HUES64 (cell line): ENCODE data around the gene MPPE1.
A peak's percentile ranks its signal among the peaks of the same experiment; 100 is the strongest.

Experiments used
- H3K27ac ChIP-seq: 2 replicates; pipeline ENCODE4 v1.7.0; 2013; ENCODE audit warnings: low read depth, low read length, inconsistent platforms
- H3K27me3 ChIP-seq: 2 replicates; pipeline ENCODE4 v1.6.1; 2013; ENCODE audit warnings: mild to moderate bottlenecking, low read length; ENCODE audit not compliant: insufficient read depth
- H3K36me3 ChIP-seq: 2 replicates; pipeline ENCODE4 v1.6.1; 2013; ENCODE audit warnings: mild to moderate bottlenecking, low read length; ENCODE audit not compliant: insufficient read depth
- H3K4me1 ChIP-seq: 2 replicates; pipeline ENCODE4 v1.6.1; 2013; ENCODE audit warnings: mild to moderate bottlenecking, low read length, moderate library complexity; ENCODE audit not compliant: insufficient read depth
- H3K4me3 ChIP-seq: 2 replicates; pipeline ENCODE4 v1.5.1; 2013; ENCODE audit warnings: mild to moderate bottlenecking, low read length, moderate library complexity
- H3K9ac ChIP-seq: 2 replicates; pipeline ENCODE4 v1.6.1; 2013; ENCODE audit warnings: mild to moderate bottlenecking, low read depth, low read length
- H3K9me3 ChIP-seq: 2 replicates; pipeline ENCODE4 v1.6.1; 2013; ENCODE audit warnings: low read depth, low read length; ENCODE audit not compliant: insufficient read depth
- WGBS: fragments of 150-250, 120-280 bp; methylation state at CpG from one replicate; pipeline ENCODE4 v1.1.7; 2013; ENCODE audit warnings: missing lambda C conversion rate; 5-methylcytosine and 5-hydroxymethylcytosine counted together

MPPE1 gene

GRCh38 chr18:11880586-11881304 is 27.4 kb downstream of the MPPE1 start:
- no peak overlapping the region for H3K4me3 ChIP-seq
- H3K27ac ChIP-seq: no peak overlapping the region
- H3K9me3 ChIP-seq: no peaks in the 10 kb centered on the region
- no peak overlapping the region for H3K9ac ChIP-seq
- peaks cover 27% of the 10 kb centered on the region for H3K36me3 ChIP-seq
- H3K4me1 ChIP-seq: no peaks in the 10 kb centered on the region; the same call in 1 of the 2 replicates
- no peaks in the 10 kb centered on the region for H3K27me3 ChIP-seq
- 93% methylated on average over 30 of the region's 30 CpGs for WGBS

GRCh38 chr18:11877497-11878135 is 30.5 kb downstream of the MPPE1 start:
- Histone ChIP-seq H3K4me1 (no peaks in the 10 kb centered on the region; the same call in 1 of the 2 replicates), H3K9me3 (no peaks in the 10 kb centered on the region), H3K36me3 (peaks cover 20% of the 10 kb centered on the region; the same call in 1 of the 2 replicates), H3K27ac (no peak overlapping the region), H3K9ac (0 out of 2 replicates have a peak overlapping the region, but pooled peaks have one; percentile 2), H3K27me3 (no peaks in the 10 kb centered on the region), H3K4me3 (no peak overlapping the region)
- WGBS: 94% methylated on average over 10 of the region's 10 CpGs

- no peaks in the 10 kb centered on the region; the same call in 1 of the 2 replicates for H3K4me1 ChIP-seq
- H3K4me3 ChIP-seq: no peak overlapping the region
- peaks cover 15% of the 10 kb centered on the region; the same call in 1 of the 2 replicates for H3K36me3 ChIP-seq
- H3K9me3 ChIP-seq: no peaks in the 10 kb centered on the region
- 95% methylated on average over 8 of the region's 8 CpGs for WGBS
- H3K27ac ChIP-seq: no peak overlapping the region
- H3K27me3 ChIP-seq: no peaks in the 10 kb centered on the region
- H3K9ac ChIP-seq: no peak overlapping the region
Observed at GRCh38 chr18:11874676-11875075, 33.4 kb downstream of the MPPE1 start.

GRCh38 chr18:11873670-11874340 is 34.3 kb downstream of the MPPE1 start:
- Histone ChIP-seq H3K9me3 (no peaks in the 10 kb centered on the region), H3K27ac (no peak overlapping the region), H3K4me3 (no peak overlapping the region), H3K4me1 (no peaks in the 10 kb centered on the region; the same call in 1 of the 2 replicates), H3K27me3 (no peaks in the 10 kb centered on the region), H3K36me3 (peaks cover 18% of the 10 kb centered on the region; the same call in 1 of the 2 replicates), H3K9ac (no peak overlapping the region)
- 90% methylated on average over 15 of the region's 15 CpGs for WGBS

GRCh38 chr18:11872479-11873136 is 35.5 kb downstream of the MPPE1 start:
- Histone ChIP-seq H3K4me3 (no peak overlapping the region), H3K4me1 (no peaks in the 10 kb centered on the region; the same call in 1 of the 2 replicates), H3K27ac (no peak overlapping the region), H3K36me3 (peaks cover 18% of the 10 kb centered on the region; the same call in 1 of the 2 replicates), H3K9me3 (no peaks in the 10 kb centered on the region), H3K27me3 (no peaks in the 10 kb centered on the region), H3K9ac (no peak overlapping the region)
- WGBS: 92% methylated on average over 13 of the region's 13 CpGs

GRCh38 chr18:11871501-11871900 is 36.6 kb downstream of the MPPE1 start:
- no peak overlapping the region for H3K4me3 ChIP-seq
- 93% methylated on average over 5 of the region's 5 CpGs for WGBS
- H3K27me3 ChIP-seq: no peaks in the 10 kb centered on the region
- no peak overlapping the region for H3K9ac ChIP-seq
- no peak overlapping the region for H3K27ac ChIP-seq
- no peaks in the 10 kb centered on the region for H3K9me3 ChIP-seq
- H3K36me3 ChIP-seq: peaks cover 14% of the 10 kb centered on the region; the same call in 1 of the 2 replicates
- H3K4me1 ChIP-seq: no peaks in the 10 kb centered on the region

- WGBS: 94% methylated on average over 8 of the region's 8 CpGs
- Histone ChIP-seq H3K9ac (no peak overlapping the region), H3K4me3 (no peak overlapping the region), H3K27ac (no peak overlapping the region), H3K36me3 (peaks cover 6% of the 10 kb centered on the region; the same call in 1 of the 2 replicates), H3K4me1 (no peaks in the 10 kb centered on the region), H3K27me3 (no peaks in the 10 kb centered on the region), H3K9me3 (no peaks in the 10 kb centered on the region)
Observed at GRCh38 chr18:11868230-11868629, 39.9 kb downstream of the MPPE1 start.

- H3K9ac ChIP-seq: no peak overlapping the region
- no peak overlapping the region for H3K27ac ChIP-seq
- H3K4me1 ChIP-seq: no peaks in the 10 kb centered on the region
- WGBS: 90% methylated on average over 5 of the region's 5 CpGs
- no peaks in the 10 kb centered on the region for H3K9me3 ChIP-seq
- H3K27me3 ChIP-seq: no peaks in the 10 kb centered on the region
- H3K36me3 ChIP-seq: peaks cover 6% of the 10 kb centered on the region; the same call in 1 of the 2 replicates
- no peak overlapping the region for H3K4me3 ChIP-seq
Observed at GRCh38 chr18:11866764-11867163, 41.4 kb downstream of the MPPE1 start.

- Histone ChIP-seq H3K27ac (no peak overlapping the region), H3K27me3 (no peaks in the 10 kb centered on the region), H3K9me3 (no peaks in the 10 kb centered on the region), H3K4me3 (no peak overlapping the region), H3K36me3 (peaks cover 6% of the 10 kb centered on the region; the same call in 1 of the 2 replicates), H3K4me1 (no peaks in the 10 kb centered on the region), H3K9ac (no peak overlapping the region)
- 95% methylated on average over 10 of the region's 10 CpGs for WGBS
Observed at GRCh38 chr18:11866329-11866728, 41.8 kb downstream of the MPPE1 start.

- Histone ChIP-seq H3K4me1 (no peaks in the 10 kb centered on the region), H3K36me3 (peaks cover 6% of the 10 kb centered on the region; the same call in 1 of the 2 replicates), H3K9ac (no peak overlapping the region), H3K4me3 (no peak overlapping the region), H3K27ac (no peak overlapping the region), H3K9me3 (no peaks in the 10 kb centered on the region), H3K27me3 (no peaks in the 10 kb centered on the region)
- WGBS: 95% methylated on average over 12 of the region's 12 CpGs
Observed at GRCh38 chr18:11865071-11865470, 43.0 kb downstream of the MPPE1 start.
